OCI-LY7 (cell line): ENCODE measurements around the gene SPINT1. TPM values are rescaled to one million over a fixed set of nuclear protein-coding genes. Genes with fewer than 3 reads are reported as not detected.
A peak's percentile ranks its signal among the peaks of the same experiment; 100 is the strongest.
"Not testable (repeated sequence)": the region's sequence is repeated elsewhere in the genome, so short reads cannot be mapped to it uniquely, and the experiment has no call there.

Experiments used
- BruUV-seq: library from RNA; stranded (reverse); fragments of 400-500 nt; replicated peaks from 2 replicates; lab custom pipeline; 2021; lab: Mats Ljungman, UMichigan
- CTCF ChIA-PET: fragments of 300-600 bp; sonication (Branson Sonifier 250); formaldehyde crosslinking; loops from one replicate; lab custom pipeline; 2022; ENCODE audit warnings: antibody characterized with exemption; ENCODE audit not compliant: unreplicated experiment; lab: Charles Lee
- POLR2A ChIA-PET: fragments of 300-600 bp; sonication (Branson Sonifier 250); formaldehyde crosslinking; loops from one replicate; lab custom pipeline; 2022; ENCODE audit warnings: antibody characterized with exemption; lab: Charles Lee
- DNase-seq: peaks from one replicate; pipeline ENCODE4 v3.0.0-alpha.2; 2015; ENCODE audit warnings: low spot score
- H2AFZ ChIP-seq: fragments of 200-600 bp; sonication (generic), shearing (Covaris generic); 2 replicates; pipeline ENCODE4 v1.6.1; 2014; ENCODE audit warnings: mild to moderate bottlenecking, antibody characterized with exemption, low read length, moderate library complexity
- H3K27ac ChIP-seq: fragments of 200-600 bp; sonication (generic); 2 replicates; pipeline ENCODE4 v1.5.1; 2014; ENCODE audit warnings: mixed run types, low read depth, mild to moderate bottlenecking, moderate library complexity, low read length, inconsistent platforms; ENCODE audit not compliant: poor library complexity, severe bottlenecking
- H3K36me3 ChIP-seq: fragments of 200-600 bp; sonication (generic); 2 replicates; pipeline ENCODE4 v1.6.1; 2014; ENCODE audit warnings: mild to moderate bottlenecking, antibody characterized with exemption, low read length, moderate library complexity, mixed read lengths; ENCODE audit not compliant: insufficient read depth
- H3K4me1 ChIP-seq: fragments of 200-600 bp; sonication (generic); 2 replicates; pipeline ENCODE4 v1.5.1; 2014; ENCODE audit warnings: mild to moderate bottlenecking, low read length; ENCODE audit not compliant: insufficient read depth, poor library complexity, severe bottlenecking
- H3K4me2 ChIP-seq: fragments of 200-600 bp; sonication (generic); 2 replicates; pipeline ENCODE4 v1.6.1; 2014; ENCODE audit warnings: mild to moderate bottlenecking, low read length
- H3K4me3 ChIP-seq: fragments of 200-600 bp; sonication (generic); 2 replicates; pipeline ENCODE4 v1.5.1; 2014; ENCODE audit warnings: mild to moderate bottlenecking, low read depth, low read length; ENCODE audit not compliant: poor library complexity, severe bottlenecking
- H3K79me2 ChIP-seq: fragments of 200-600 bp; sonication (generic); 2 replicates; pipeline ENCODE4 v1.6.1; 2016; ENCODE audit warnings: low read depth, mild to moderate bottlenecking, low read length, moderate library complexity, mixed read lengths; ENCODE audit not compliant: insufficient read depth
- H3K9me2 ChIP-seq: fragments of 200-600 bp; sonication (generic); 2 replicates; pipeline ENCODE4 v1.6.1; 2016; ENCODE audit warnings: mild to moderate bottlenecking, low read length, mixed read lengths; ENCODE audit not compliant: insufficient read depth
- H3K9me3 ChIP-seq: fragments of 200-600 bp; sonication (generic); 2 replicates; pipeline ENCODE4 v1.6.1; 2014; ENCODE audit warnings: mild to moderate bottlenecking, mixed run types, low read length, mixed read lengths
- H4K20me1 ChIP-seq: fragments of 200-600 bp; sonication (generic); 2 replicates; pipeline ENCODE4 v1.6.1; 2014; ENCODE audit warnings: mild to moderate bottlenecking, antibody characterized with exemption, low read length, moderate library complexity, mixed read lengths; ENCODE audit not compliant: insufficient read depth
- CTCF ChIP-seq: fragments of 200-600 bp; sonication (generic); conservative IDR thresholded peaks from 2 replicates; pipeline ENCODE4 v1.5.1; 2014; ENCODE audit warnings: mild to moderate bottlenecking, antibody characterized with exemption, low read length, moderate library complexity, mixed read lengths
- EZH2phosphoT487 ChIP-seq: fragments of 200-600 bp; sonication (generic); IDR thresholded peaks from 2 replicates; pipeline ENCODE4 v1.6.1; 2018; ENCODE audit warnings: low read depth, borderline replicate concordance, mild to moderate bottlenecking, mixed run types, antibody characterized with exemption, low read length, moderate library complexity, mixed read lengths
- intact Hi-C: fragments of 100-400 bp; cut with micrococcal nuclease; formaldehyde crosslinking; loops from one replicate; pipeline ENCODE4 v1.10.0; 2022; ENCODE audit not compliant: unreplicated experiment
- total RNA-seq, 2 experiments: library from RNA; depleted of rRNA in 1 of 2; stranded (reverse); fragments of >200 nt in 1 of 2; shearing (Covaris generic) in 1 of 2; gene quantifications; 2 replicates each; pipeline ENCODE4 v1.2.3, GENCODE V29; 2014 to 2022

Gene SPINT1
- total RNA-seq, 2 experiments from 2014 or later = 2.4 TPM; not detected in 1

- H2AFZ ChIP-seq = peak overlapping the region; percentile 91; the same call in 1 of the 2 replicates
Observed at GRCh38 chr15:40858706-40859105, 14.9 kb downstream of the SPINT1 start.

GRCh38 chr15:40859206-40859851 is 15.5 kb downstream of the SPINT1 start:
- Histone ChIP-seq H3K27ac (no peak overlapping the region), H3K4me3 (no peak overlapping the region), H3K4me1 (peaks cover 22% of the 10 kb centered on the region), H4K20me1 (no peaks in the 10 kb centered on the region), H3K9me2 (no peaks in the 10 kb centered on the region), H2AFZ (peak overlapping the region; percentile 91), H3K79me2 (no peaks in the 10 kb centered on the region), H3K36me3 (no peaks in the 10 kb centered on the region), H3K9me3 (no peaks in the 10 kb centered on the region), H3K4me2 (peak overlapping the region; percentile 40)
- TF ChIP-seq EZH2phosphoT487 = no peak
- peak; percentile 96 for TF ChIP-seq CTCF
- intact Hi-C loops = loop anchor here (5.0 kb wide), 1 partner anchor 93 kb away; the partner anchor contains the start of gene CHAC1
- ChIA-PET CTCF (interaction anchor here (0.6 to 3.8 kb wide), 8 partner anchors 10 to 306 kb away, joined by 4 to 70 read pairs (median 17); partner anchors contain the start of genes RHOV and VPS18), POLR2A (interaction anchor here (0.6 to 3.3 kb wide), 7 partner anchors 22 to 189 kb away, joined by 3 to 34 read pairs (median 4); partner anchors contain the start of gene VPS18)
- BruUV-seq = no TSS peak
- peak; percentile 88 for DNase-seq

More at GRCh38 chr15:40858706-40859105, 14.9 kb downstream of the SPINT1 start:
- CTCF ChIA-PET = interaction anchor here (0.5 to 3.8 kb wide), 11 partner anchors 9 to 330 kb away, joined by 3 to 70 read pairs (median 14); partner anchors contain the start of genes RHOV, SPINT1 and VPS18
- Histone ChIP-seq H3K27ac (no peak overlapping the region), H3K9me2 (no peaks in the 10 kb centered on the region), H3K4me2 (no peak overlapping the region), H3K4me3 (no peak overlapping the region), H4K20me1 (no peaks in the 10 kb centered on the region), H3K79me2 (no peaks in the 10 kb centered on the region), H3K9me3 (no peaks in the 10 kb centered on the region), H3K4me1 (peaks cover 22% of the 10 kb centered on the region), H3K36me3 (no peaks in the 10 kb centered on the region)
- DNase-seq = no peak
- POLR2A ChIA-PET = interaction anchor here (0.6 to 3.3 kb wide), 11 partner anchors 10 to 338 kb away, joined by 3 to 34 read pairs (median 3); partner anchors contain the start of gene VPS18
- TF ChIP-seq EZH2phosphoT487 (no peak), CTCF (no peak)
- intact Hi-C loops = loop anchor here (5.0 kb wide), 1 partner anchor 94 kb away; the partner anchor contains the start of gene CHAC1
- BruUV-seq = no TSS peak

- ChIA-PET CTCF (interaction anchor here (0.6 kb wide), 1 partner anchor 33 kb away, joined by 5 read pairs; no protein-coding TSS in a partner anchor), POLR2A (interaction anchor here (0.9 kb wide), 1 partner anchor 31 kb away, joined by 4 read pairs; no protein-coding TSS in a partner anchor)
- DNase-seq, H3K4me3 ChIP-seq, H4K20me1 ChIP-seq, BruUV-seq, H3K9me3 ChIP-seq, H2AFZ ChIP-seq, H3K4me2 ChIP-seq, H3K27ac ChIP-seq, intact Hi-C loops, H3K79me2 ChIP-seq, H3K9me2 ChIP-seq, H3K36me3 ChIP-seq: not testable (repeated sequence)
- peaks cover 22% of the 10 kb centered on the region for H3K4me1 ChIP-seq
Observed at GRCh38 chr15:40861147-40861546, 17.3 kb downstream of the SPINT1 start.
